HL-60/S4 (cell line): ENCODE measurements around the gene TSPAN12.
"Not testable (repeated sequence)": the region's sequence is repeated elsewhere in the genome, so short reads cannot be mapped to it uniquely, and the experiment has no call there.

Experiments used
- in situ Hi-C: fragments of 300-500 bp; cut with MboI; formaldehyde crosslinking; loops from 2 replicates; pipeline ENCODE4 v1.14.3; 2022; ENCODE audit warnings: low sequenced_read_pairs

The TSPAN12 gene, protein sequence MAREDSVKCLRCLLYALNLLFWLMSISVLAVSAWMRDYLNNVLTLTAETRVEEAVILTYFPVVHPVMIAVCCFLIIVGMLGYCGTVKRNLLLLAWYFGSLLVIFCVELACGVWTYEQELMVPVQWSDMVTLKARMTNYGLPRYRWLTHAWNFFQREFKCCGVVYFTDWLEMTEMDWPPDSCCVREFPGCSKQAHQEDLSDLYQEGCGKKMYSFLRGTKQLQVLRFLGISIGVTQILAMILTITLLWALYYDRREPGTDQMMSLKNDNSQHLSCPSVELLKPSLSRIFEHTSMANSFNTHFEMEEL

DNA sequence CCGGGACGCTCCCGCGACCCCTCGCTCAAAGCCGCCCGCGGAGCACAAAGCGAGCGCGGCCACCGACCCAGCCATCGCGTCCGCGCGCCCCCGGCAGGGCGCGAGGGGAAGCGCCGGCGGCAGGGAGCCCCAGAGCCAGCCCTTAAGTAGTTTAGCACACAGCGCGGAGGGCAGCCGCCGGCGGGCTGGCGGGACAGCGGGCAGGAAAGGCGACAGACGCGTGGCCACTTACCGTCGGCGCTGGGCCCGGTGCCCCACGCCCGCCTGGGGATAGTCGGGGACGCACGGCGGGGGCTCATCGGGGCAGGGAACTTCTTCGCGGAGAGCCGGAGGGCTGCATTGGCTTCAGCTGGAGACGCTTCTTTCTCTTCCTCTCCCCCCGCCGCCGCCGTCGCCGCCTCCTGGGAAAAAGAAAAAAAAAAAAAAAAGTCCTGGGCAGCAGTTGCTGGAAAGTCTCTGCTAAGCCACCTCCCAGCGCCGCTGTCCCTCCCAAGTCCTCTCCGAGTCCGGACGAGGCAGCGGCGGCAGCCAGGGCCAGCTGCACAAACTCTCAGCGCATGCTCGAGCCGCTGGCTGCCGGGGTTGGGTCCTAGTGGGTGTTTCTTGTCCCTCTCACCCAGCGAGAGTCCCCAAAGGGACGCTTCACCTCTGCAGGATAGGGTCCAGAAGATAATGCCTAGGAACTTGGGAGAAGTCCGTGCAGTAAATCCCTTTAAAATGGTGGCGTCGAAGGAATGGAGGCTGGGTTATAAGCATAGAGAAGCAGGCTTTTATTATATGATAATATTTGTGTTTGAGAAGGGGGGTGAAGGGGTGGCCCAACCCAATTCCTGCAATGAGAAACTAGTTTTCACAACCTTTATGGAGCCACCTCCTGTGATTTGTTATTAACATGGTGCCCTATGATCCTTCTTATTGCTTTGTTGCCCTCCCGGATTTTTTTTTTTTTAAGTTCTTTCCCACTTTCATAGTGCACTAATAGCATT is at the start of gene TSPAN12:
TSS of gene TSPAN12 (minus strand) at position 557 of the 986 bp plus-strand sequence. CDS start 1,381 bp downstream, outside the sequence.
- in situ Hi-C loops: no loop called here

DNA sequence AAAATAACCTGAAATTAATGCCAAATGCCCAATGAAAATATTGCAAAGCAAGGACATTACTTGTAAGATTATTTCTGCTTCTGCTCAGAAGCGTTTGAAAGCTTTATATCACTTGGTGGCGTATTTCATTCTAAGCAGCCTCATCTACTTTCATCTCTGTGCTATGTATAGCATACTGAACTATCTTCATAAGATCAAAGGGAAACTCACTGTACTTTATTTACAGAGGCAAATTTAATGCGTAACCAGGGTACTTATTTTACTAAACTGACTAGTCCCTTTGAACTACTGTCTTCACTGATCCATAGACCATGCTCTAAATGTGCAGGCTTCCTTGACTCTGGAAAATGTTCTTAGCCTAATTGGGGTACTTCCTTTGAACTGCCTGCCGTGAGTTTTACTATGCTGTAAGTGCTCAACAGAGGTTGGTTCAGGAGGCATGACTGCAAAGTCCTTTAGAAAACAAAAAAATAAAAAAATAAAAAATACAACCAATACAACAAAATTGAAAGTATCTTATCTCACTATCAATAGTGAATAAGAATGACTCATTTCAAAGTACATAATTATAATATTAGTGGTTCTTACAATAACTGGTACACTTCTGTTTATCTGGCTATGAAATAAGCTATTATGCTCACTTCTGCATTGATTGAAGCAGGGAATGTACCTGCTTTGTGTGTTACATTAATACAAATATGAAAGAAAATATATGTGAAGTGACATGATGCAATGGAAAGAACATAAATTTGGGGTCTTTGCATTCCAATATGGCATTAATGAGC is 41.0 kb upstream of the TSPAN12 start:
- in situ Hi-C loops: no loop called here

- in situ Hi-C loops: not testable (repeated sequence)
Measured at GRCh38 chr7:120895253-120895652, 37.3 kb upstream of the TSPAN12 start.

DNA sequence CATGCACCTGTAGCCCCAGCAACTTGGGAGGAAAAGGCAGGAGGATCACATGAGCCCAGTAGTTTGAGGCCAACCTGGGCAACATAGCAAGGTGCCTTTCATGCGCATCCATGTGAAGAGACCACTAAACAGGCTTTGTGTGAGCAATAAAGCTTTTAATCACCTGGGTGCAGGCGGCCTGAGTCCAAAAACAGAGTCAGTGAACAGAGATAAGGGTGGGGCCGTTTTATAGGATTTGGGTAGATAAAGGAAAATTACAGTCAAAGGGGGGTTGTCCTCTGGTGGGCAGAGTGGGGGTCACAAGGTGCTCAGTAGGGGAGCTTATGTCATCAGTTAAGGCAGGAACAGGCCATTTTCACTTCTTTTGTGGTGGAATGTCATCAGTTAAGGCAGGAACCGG is 27.7 kb upstream of the TSPAN12 start:
- in situ Hi-C loops: not testable (repeated sequence)

- in situ Hi-C loops: no loop called here
Measured at GRCh38 chr7:120877701-120878100, 19.8 kb upstream of the TSPAN12 start.

GRCh38 chr7:120876922-120877321 is 19.0 kb upstream of the TSPAN12 start:
- in situ Hi-C loops: no loop called here

DNA sequence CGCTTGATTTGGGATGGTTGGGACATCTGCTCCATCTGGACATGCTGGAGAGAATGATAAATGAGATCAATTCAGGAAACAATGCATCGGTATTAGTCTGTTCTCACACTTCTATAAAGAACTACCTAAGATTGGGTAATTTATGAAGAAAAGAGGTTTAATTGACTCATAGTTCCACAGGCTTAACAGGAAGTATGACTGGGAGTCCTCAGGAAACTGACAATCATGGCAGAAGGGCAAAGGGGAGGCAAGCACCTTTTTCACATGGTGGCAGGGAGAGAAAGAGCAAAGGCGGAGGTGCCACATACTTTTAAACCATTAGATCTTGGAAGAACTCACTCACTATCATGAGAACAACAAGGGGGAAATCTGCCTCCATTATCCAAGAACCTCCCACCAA is 16.8 kb upstream of the TSPAN12 start:
- in situ Hi-C loops: no loop called here

DNA sequence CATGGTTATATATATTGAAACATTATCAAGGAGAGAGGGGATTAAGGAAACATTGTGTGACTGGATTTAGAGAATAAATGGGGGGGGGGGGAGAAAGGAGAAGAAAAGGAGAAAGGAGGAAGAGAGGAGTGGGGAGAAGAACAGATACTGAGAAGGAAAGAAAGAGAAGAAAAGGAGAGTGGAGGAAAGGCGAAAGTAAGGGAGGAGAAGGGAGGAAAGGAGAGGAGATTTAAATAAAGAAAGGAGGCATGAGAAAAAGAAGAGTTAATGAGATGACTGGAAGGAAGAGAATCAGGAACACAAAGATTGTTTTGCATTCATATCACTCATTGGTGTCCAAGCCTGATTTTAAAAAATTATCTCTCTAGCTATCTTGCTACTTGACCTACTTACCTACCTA is 16.1 kb upstream of the TSPAN12 start:
- in situ Hi-C loops: no loop called here

GRCh38 chr7:120873401-120873800 is 15.5 kb upstream of the TSPAN12 start:
- in situ Hi-C loops: no loop called here

DNA sequence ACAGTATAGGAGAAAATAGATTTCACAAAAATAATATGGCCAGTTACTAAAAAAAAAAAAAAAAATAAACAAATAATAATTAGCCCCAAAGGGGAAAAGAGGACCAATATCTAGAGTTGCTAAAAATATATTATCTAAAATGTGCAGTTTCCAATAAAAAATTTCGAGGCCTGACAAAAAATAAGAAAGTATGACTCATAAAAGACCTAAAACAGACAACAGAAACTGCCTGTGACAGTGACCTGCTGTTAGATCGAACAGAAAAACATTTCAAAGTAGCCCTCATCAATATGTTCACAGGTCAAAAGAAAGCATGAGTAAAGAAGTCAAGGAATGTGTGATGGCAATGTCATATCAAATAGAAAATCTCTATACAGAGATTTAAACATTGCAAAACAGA is 11.8 kb upstream of the TSPAN12 start:
- in situ Hi-C loops: no loop called here

GRCh38 chr7:120867932-120868331 is 10.0 kb upstream of the TSPAN12 start:
- in situ Hi-C loops: no loop called here

- in situ Hi-C loops: no loop called here
Measured at GRCh38 chr7:120865191-120865981, 7.4 kb upstream of the TSPAN12 start.

DNA sequence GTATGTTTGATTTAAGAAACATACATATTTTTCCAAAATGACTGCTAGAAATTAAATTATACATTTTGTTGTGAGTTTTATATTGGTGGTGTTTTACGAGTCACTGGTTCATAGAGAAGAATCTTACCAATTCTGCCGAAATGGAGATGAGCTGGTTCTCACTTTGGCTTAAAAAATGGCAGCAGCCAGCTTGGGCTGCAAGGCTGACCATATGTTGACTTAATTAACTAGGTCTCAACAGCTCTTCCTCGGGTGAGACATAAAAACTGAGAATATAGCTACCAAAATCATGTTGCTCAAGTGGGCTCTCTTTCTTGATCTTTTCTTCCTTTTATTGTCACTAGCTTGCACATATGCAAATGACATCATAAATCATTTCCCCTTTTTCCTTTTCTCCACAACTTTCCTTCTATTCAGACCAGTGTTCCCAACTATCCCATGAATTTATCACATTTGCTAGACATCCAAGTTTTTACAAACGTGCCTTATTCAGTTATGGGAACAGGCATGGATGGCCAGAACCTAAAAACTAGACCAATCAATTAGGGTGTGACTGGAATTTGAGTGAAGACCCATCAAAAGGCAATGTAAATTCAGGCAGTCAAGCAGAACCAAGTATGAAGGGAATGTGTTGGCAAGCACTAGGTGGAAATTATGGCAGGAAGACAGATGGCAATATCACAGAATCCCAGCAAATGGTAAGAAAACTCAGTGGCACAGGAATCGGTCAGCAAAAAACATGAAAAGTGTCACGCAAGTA is 6.4 kb upstream of the TSPAN12 start:
- in situ Hi-C loops: no loop called here

DNA sequence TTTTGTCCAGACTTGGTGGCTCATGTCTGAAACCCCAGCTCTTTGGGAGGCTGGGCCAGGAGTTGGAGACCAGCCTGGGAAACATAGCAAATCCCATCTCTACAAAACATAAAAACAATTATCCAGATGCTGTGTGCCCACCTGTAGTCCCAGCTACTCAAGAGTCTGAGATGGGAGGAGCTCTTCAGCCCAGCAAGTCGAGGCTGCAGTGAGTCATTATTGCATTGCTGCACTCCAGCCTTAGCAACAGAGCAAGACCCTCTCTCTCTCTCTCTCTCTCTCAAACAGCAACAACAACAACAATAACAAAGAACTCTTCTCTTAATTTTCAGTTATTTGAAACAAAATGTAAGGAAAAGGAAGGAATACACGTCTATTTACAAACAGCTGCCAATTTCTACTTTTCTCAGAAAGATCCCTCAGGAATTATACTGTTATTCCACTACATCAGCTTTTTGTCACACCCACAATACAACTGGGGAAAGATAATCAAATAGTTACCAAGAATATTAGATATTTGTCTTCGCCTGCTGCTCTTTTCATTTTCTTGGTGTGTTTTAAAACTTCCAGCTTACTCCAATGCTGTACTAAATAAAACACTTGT is 5.1 kb upstream of the TSPAN12 start:
- in situ Hi-C loops: no loop called here

GRCh38 chr7:120860156-120860555 is 2.2 kb upstream of the TSPAN12 start:
- in situ Hi-C loops: no loop called here

DNA sequence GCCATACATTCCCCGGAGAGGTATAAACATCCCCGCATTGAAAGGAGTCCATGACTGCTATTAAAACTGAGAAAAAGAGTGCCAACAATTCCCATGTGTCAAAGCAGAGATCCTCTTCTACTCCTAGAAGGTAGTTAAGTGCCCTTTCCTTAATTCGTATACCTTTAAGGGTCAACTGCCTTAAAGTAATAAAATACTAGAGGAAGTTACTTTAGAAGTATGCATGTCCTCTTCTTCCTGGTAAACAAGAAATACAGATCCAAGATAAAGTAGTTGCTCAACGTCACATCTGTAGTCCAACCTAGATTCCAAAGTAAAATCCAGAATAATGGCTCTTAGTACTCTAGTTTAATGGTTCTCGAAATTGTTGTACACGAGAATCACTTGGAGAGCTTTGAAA is 1.5 kb upstream of the TSPAN12 start:
- in situ Hi-C loops: no loop called here

GRCh38 chr7:120856621-120857352 is 1.2 kb downstream of the TSPAN12 start:
- in situ Hi-C loops: no loop called here

DNA sequence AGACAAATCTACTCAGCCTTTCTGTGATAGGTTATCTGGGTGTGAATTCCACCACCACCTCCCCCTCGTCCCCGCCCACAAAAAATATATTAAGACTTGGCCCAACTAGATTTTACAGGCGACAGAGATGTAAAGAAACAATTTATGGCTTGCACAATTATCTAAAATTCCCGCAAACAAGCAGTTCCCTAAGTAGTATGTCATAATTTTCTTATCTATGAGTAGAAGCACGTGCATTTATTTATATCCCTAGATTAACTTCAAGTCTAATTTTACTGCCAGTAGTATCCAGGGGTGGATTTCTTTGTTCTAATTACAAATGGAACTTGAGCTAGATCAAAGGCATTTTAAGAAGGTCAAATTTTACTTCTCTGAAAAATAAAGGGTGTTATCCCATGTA is 1.7 kb downstream of the TSPAN12 start:
- in situ Hi-C loops: no loop called here

DNA sequence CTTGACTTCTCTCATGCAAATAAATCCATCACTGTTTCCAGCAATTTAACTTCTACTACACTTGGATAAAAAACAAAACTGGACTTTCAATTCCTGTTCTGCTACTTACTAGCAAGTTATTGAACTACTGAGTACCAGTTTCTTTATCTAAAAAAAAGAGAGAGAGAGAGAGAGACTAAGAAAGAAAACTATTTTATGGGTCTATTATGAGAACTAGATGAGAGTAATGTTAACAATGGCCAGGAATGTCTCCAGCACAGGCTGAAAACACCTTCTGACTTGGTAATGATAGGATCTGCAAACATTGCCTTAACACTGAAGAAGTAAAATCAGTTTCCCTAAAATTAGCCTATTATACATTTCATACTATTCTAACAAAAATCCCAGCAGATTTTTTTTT is 5.2 kb downstream of the TSPAN12 start:
- in situ Hi-C loops: no loop called here
